Suppressor macrophage treated with lipopolysaccharide for 1 hour (primary cell): ENCODE data around the gene TMEM130.
A peak's percentile ranks its signal among the peaks of the same experiment; 100 is the strongest.

ENCODE experiments used
- DNase-seq, 3 donors: peaks; one replicate each; pipeline ENCODE4 v3.0.0-alpha.2; 2020 to 2022

The TMEM130 gene

GRCh38 chr7:98805956-98806838 lies 63.6 kb downstream of the TMEM130 start:
- DNase-seq, result no peak

DNA sequence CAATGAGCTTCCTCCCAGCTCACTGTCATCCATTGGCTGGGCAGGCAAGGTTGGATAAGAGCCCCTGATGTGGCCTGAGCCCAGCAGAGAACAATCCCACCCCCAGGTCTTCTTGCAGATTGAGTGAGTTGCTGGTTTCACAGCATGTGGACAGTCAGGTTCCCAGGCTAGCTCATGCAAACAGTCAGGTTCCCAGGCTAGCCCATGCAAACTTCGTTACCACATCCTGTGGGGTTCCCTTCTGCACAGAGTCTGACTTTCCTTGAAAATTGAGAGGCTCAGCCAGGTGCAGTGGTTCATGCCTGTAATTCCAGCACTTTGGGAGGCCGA lies 67.1 kb downstream of the TMEM130 start:
- no peak for DNase-seq

GRCh38 chr7:98802088-98802780 lies 67.6 kb downstream of the TMEM130 start:
- DNase-seq, result peak; percentile 86 to 89 (median 86)

DNA sequence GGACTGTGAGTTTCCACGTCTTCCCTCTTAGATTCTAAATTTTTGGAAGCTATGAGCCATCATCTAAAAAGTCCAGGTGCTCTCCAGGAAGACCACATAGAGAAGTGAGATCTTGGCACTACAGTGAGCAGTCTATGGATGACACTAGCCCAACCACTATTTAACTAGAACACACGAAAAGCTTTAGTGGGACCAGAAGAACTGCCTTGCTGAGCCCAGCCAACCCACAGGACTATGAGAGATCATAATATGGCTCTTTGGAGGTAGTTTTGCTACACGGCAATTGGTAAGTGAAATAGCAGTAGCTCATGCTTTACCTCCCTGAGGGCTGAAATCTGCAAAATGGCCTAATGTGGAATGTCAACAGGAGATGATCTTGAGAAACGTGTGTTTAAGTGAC lies 68.8 kb downstream of the TMEM130 start:
- DNase-seq, result no peak

GRCh38 chr7:98797150-98797549 lies 72.7 kb downstream of the TMEM130 start:
- no peak for DNase-seq
